ENCODE data around the gene ATXN7. TPM values are rescaled to one million over a fixed set of nuclear protein-coding genes. Genes with fewer than 3 reads are reported as not detected.

ATXN7 gene
- total and polyA plus RNA-seq, 4 donors: 4.8 to 46.6 (median 18.0) TPM

DNA sequence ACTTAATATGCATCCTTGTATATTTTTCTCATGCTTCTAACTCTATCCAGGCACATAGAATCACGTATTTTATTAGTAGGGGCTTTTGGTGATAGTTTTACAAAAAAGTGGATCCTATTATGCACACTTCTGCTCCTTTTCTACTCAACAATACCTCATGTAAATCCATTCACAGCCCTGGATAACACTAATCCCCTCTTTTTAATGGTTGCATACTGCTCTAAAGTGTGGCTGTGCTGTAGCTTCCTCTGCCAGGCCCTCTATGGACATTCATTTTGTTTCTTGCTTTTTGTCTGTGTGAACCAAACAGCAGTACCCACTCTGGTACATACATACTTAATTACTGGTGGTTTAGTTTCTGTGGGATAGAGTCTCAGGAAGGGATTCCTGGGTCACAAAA is 99.8 kb downstream of the ATXN7 start:
- TF ChIP-seq, protein P1, sequence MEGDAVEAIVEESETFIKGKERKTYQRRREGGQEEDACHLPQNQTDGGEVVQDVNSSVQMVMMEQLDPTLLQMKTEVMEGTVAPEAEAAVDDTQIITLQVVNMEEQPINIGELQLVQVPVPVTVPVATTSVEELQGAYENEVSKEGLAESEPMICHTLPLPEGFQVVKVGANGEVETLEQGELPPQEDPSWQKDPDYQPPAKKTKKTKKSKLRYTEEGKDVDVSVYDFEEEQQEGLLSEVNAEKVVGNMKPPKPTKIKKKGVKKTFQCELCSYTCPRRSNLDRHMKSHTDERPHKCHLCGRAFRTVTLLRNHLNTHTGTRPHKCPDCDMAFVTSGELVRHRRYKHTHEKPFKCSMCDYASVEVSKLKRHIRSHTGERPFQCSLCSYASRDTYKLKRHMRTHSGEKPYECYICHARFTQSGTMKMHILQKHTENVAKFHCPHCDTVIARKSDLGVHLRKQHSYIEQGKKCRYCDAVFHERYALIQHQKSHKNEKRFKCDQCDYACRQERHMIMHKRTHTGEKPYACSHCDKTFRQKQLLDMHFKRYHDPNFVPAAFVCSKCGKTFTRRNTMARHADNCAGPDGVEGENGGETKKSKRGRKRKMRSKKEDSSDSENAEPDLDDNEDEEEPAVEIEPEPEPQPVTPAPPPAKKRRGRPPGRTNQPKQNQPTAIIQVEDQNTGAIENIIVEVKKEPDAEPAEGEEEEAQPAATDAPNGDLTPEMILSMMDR (IDR thresholded peaks at IDR 0.05; ENCODE audit: control extremely low read depth, extremely low read depth): no peak
- Histone ChIP-seq H3K27ac (ENCODE audit: low read depth in 1 of 2, low read length in 1 of 2) (no peak overlapping the region), H3K36me3 (ENCODE audit: control insufficient read depth in 4 of 4, insufficient read depth in 4 of 4, low read length in 4 of 4) (peaks cover 0 to 3% (median 0%) of the 10 kb centered on the region in 4 donors), H3K4me1 (ENCODE audit: control insufficient read depth in 5 of 5, insufficient read depth in 5 of 5, low read length in 5 of 5) (peaks cover 7 to 34% (median 21%) of the 10 kb centered on the region in 5 donors), H3K9ac (ENCODE audit: insufficient read depth in 1 of 2, low read length in 2 of 2) (no peak overlapping the region), H3K9me3 (ENCODE audit: control insufficient read depth in 4 of 4, insufficient read depth in 3 of 4, low read length in 3 of 4) (no peaks in the 10 kb centered on the region), H3K4me3 (no peak overlapping the region), H3K27me3 (ENCODE audit: control insufficient read depth in 3 of 3, insufficient read depth in 3 of 3, low read length in 2 of 3) (no peaks in the 10 kb centered on the region)
- DNase-seq (no peak), ATAC-seq (ENCODE audit: insufficient read depth, low FRiP score) (no peak)
- WGBS, 2 donors: 90 to 95% methylated on average over 1 of the region's 1 CpG

DNA sequence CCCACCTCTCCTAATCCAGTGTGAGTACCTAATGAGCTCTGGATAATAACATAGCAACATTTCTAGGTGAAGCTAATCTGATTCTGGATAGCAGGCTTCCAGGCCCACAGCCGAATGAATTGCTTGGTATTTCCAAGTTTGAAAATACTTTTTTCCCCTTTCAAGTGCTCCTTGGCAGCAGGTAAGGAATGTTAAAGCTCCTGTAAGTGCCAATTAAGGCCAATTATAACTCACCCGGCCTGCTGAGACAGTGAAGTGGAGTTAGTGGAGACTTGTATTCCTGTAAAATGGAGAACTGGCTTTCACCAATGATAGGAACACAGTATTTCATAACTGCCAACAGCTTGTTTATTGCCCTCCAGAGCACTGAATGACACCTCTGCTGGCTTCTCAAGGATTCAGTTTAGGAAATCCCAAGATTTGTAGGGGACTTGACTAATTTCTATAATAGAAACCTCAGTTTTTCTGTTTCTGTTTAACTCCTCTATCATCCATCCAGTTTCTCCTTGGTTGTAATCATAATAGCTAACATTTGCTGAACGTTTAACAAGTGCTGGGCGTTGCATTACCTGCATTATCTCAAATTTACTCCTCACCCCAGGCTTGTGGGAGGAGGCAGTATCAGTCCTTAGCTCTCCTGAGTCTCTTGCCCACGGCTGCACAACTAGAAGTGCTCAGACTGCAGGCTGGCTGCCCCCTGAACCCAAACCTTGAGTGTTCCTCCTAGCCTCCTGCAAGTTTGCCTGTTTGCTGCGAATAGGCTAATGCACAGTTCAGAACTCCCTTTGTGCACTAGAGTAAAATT is 101.2 kb downstream of the ATXN7 start:
- H3K9ac ChIP-seq (ENCODE audit: insufficient read depth in 1 of 2, low read length in 2 of 2): no peak overlapping the region
- peak; percentile 43 for ATAC-seq (ENCODE audit: insufficient read depth, low FRiP score)
- H3K4me3 ChIP-seq: no peak overlapping the region

DNA sequence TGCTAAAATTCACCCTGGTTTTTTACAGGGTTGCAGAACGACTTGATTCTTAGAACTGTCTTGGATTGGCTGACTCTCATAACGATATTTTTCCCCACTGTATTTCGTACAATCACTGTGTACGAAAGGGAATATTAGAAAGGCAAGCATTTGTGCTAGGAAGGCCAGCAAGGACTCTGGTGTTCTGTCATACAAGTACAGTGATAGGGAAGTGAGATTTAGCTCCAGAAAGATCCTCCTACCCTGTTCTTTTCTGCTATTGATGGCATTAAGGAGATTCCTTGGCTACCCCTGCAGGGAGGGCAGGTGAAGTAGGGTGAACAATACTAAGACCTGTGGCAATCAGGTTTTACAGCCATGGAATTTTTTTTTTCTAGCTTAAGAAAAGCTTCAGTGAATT is 102.3 kb downstream of the ATXN7 start:
- no peak for ATAC-seq (ENCODE audit: insufficient read depth, low FRiP score)

More for the DNA sequence above, 101.2 kb downstream of the ATXN7 start:
- Histone ChIP-seq H3K9me3 (ENCODE audit: control insufficient read depth in 4 of 4, insufficient read depth in 3 of 4, low read length in 3 of 4) (no peaks in the 10 kb centered on the region), H3K36me3 (ENCODE audit: control insufficient read depth in 4 of 4, insufficient read depth in 4 of 4, low read length in 4 of 4) (peaks cover 0 to 3% (median 0%) of the 10 kb centered on the region in 4 donors), H3K27me3 (ENCODE audit: control insufficient read depth in 3 of 3, insufficient read depth in 3 of 3, low read length in 2 of 3) (no peaks in the 10 kb centered on the region), H3K4me1 (ENCODE audit: control insufficient read depth in 5 of 5, insufficient read depth in 5 of 5, low read length in 5 of 5) (peaks cover 7 to 44% (median 35%) of the 10 kb centered on the region in 5 donors), H3K27ac (ENCODE audit: low read depth in 1 of 2, low read length in 1 of 2) (peak overlapping the region; percentile 22 to 77)
- WGBS, 2 donors: 63 to 77% methylated on average over 6 of the region's 6 CpGs
- TF ChIP-seq, protein P1 (IDR thresholded peaks at IDR 0.05; ENCODE audit: control extremely low read depth, extremely low read depth): no peak
- peak; percentile 43 to 77 (median 63) for DNase-seq

More for the DNA sequence above, 102.3 kb downstream of the ATXN7 start:
- Histone ChIP-seq H3K4me1 (ENCODE audit: control insufficient read depth in 5 of 5, insufficient read depth in 5 of 5, low read length in 5 of 5) (peaks cover 7 to 54% (median 35%) of the 10 kb centered on the region in 5 donors), H3K27me3 (ENCODE audit: control insufficient read depth in 3 of 3, insufficient read depth in 3 of 3, low read length in 2 of 3) (no peaks in the 10 kb centered on the region), H3K9me3 (ENCODE audit: control insufficient read depth in 4 of 4, insufficient read depth in 3 of 4, low read length in 3 of 4) (no peaks in the 10 kb centered on the region), H3K27ac (ENCODE audit: low read depth in 1 of 2, low read length in 1 of 2) (no peak overlapping the region), H3K9ac (ENCODE audit: insufficient read depth in 1 of 2, low read length in 2 of 2) (no peak overlapping the region), H3K36me3 (ENCODE audit: control insufficient read depth in 4 of 4, insufficient read depth in 4 of 4, low read length in 4 of 4) (peaks cover 0 to 3% (median 0%) of the 10 kb centered on the region in 4 donors), H3K4me3 (no peak overlapping the region)
- TF ChIP-seq, protein P1 (IDR thresholded peaks at IDR 0.05; ENCODE audit: control extremely low read depth, extremely low read depth): no peak
- DNase-seq: no peak
- WGBS, 2 donors: 78 to 91% methylated on average over 4 of the region's 4 CpGs
